Measurements from ENCODE around the gene LRRC49.
"Not testable (repeated sequence)": the region's sequence is repeated elsewhere in the genome, so short reads cannot be mapped to it uniquely, and the experiment has no call there.

Gene LRRC49

DNA sequence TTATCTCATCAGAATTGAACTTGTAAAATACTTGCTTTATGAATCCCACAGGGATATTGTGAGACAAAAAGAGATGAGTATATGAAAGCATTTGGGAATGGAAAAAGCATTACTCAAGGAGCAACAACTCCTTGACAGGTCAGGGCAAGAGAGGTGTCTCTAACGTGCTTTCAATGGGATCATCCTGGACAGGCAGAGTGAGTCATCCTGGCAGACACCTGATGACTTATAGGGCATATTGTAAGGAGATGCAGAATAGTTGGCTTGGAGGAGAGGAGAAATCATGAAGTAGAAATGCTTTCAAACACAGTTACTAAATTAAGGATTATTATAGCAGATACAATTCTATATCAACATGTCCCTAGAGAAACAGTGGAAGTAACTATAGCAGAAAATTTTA is 150.7 kb downstream of the LRRC49 start:
- no peak for TF ChIP-seq ZNF8 (CRISPR knock-in tag; IDR thresholded peaks at IDR 0.05)
- no peak for TF ChIP-seq CSDC2 (CRISPR knock-in tag; IDR thresholded peaks at IDR 0.05)
- TF ChIP-seq ARNTL (CRISPR knock-in tag; IDR thresholded peaks at IDR 0.05; ENCODE audit: borderline replicate concordance, low read depth): no peak
- TF ChIP-seq TCF4 (CRISPR knock-in tag; IDR thresholded peaks at IDR 0.05; ENCODE audit: borderline replicate concordance): no peak
- TF ChIP-seq, protein P1, sequence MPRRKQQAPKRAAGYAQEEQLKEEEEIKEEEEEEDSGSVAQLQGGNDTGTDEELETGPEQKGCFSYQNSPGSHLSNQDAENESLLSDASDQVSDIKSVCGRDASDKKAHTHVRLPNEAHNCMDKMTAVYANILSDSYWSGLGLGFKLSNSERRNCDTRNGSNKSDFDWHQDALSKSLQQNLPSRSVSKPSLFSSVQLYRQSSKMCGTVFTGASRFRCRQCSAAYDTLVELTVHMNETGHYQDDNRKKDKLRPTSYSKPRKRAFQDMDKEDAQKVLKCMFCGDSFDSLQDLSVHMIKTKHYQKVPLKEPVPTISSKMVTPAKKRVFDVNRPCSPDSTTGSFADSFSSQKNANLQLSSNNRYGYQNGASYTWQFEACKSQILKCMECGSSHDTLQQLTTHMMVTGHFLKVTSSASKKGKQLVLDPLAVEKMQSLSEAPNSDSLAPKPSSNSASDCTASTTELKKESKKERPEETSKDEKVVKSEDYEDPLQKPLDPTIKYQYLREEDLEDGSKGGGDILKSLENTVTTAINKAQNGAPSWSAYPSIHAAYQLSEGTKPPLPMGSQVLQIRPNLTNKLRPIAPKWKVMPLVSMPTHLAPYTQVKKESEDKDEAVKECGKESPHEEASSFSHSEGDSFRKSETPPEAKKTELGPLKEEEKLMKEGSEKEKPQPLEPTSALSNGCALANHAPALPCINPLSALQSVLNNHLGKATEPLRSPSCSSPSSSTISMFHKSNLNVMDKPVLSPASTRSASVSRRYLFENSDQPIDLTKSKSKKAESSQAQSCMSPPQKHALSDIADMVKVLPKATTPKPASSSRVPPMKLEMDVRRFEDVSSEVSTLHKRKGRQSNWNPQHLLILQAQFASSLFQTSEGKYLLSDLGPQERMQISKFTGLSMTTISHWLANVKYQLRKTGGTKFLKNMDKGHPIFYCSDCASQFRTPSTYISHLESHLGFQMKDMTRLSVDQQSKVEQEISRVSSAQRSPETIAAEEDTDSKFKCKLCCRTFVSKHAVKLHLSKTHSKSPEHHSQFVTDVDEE (CRISPR knock-in tag; IDR thresholded peaks at IDR 0.05): no peak
- TF ChIP-seq POU6F1 (CRISPR knock-in tag; IDR thresholded peaks at IDR 0.05; ENCODE audit: borderline replicate concordance, low read depth): no peak
- no peak for TF ChIP-seq OSR1 (CRISPR knock-in tag; IDR thresholded peaks at IDR 0.05)
- no peak for TF ChIP-seq ZC3H10 (CRISPR knock-in tag; IDR thresholded peaks at IDR 0.05)
- TF ChIP-seq ZFP30 (CRISPR knock-in tag; IDR thresholded peaks at IDR 0.05): no peak
- TF ChIP-seq ISL1 (CRISPR knock-in tag; IDR thresholded peaks at IDR 0.05): 0 out of 2 replicates have a peak, but pooled peaks have one; percentile 17
- no peak for TF ChIP-seq GLIS3 (CRISPR knock-in tag; IDR thresholded peaks at IDR 0.05)
- TF ChIP-seq PPARA (CRISPR knock-in tag; IDR thresholded peaks at IDR 0.05; ENCODE audit: borderline replicate concordance): no peak
- no peak for TF ChIP-seq BACH2 (CRISPR knock-in tag; IDR thresholded peaks at IDR 0.05; ENCODE audit: borderline replicate concordance)
- no peak for TF ChIP-seq CSRNP3 (CRISPR knock-in tag; IDR thresholded peaks at IDR 0.05)
- TF ChIP-seq ZNF70 (CRISPR knock-in tag; IDR thresholded peaks at IDR 0.05): peak; percentile 58; the same call in 1 of the 2 replicates
- no peak for TF ChIP-seq ZFP3 (CRISPR knock-in tag; IDR thresholded peaks at IDR 0.05)
- no peak for TF ChIP-seq PATZ1 (CRISPR knock-in tag; IDR thresholded peaks at IDR 0.05; ENCODE audit: borderline replicate concordance)
- peak; percentile 23; the same call in 1 of the 2 replicates for TF ChIP-seq TOX (CRISPR knock-in tag; IDR thresholded peaks at IDR 0.05; ENCODE audit: borderline replicate concordance)
- TF ChIP-seq, protein P2, sequence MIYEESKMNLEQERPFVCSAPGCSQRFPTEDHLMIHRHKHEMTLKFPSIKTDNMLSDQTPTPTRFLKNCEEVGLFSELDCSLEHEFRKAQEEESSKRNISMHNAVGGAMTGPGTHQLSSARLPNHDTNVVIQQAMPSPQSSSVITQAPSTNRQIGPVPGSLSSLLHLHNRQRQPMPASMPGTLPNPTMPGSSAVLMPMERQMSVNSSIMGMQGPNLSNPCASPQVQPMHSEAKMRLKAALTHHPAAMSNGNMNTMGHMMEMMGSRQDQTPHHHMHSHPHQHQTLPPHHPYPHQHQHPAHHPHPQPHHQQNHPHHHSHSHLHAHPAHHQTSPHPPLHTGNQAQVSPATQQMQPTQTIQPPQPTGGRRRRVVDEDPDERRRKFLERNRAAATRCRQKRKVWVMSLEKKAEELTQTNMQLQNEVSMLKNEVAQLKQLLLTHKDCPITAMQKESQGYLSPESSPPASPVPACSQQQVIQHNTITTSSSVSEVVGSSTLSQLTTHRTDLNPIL (CRISPR knock-in tag; IDR thresholded peaks at IDR 0.05; ENCODE audit: low read depth): no peak
- ATAC-seq: peak; percentile 86

- peak; percentile 60 for ATAC-seq
- TF ChIP-seq CSRNP3 (CRISPR knock-in tag; IDR thresholded peaks at IDR 0.05) (no peak), ZFP3 (CRISPR knock-in tag; IDR thresholded peaks at IDR 0.05) (peak; percentile 84)
Observed at GRCh38 chr15:71044006-71044405, 151.4 kb downstream of the LRRC49 start.

DNA sequence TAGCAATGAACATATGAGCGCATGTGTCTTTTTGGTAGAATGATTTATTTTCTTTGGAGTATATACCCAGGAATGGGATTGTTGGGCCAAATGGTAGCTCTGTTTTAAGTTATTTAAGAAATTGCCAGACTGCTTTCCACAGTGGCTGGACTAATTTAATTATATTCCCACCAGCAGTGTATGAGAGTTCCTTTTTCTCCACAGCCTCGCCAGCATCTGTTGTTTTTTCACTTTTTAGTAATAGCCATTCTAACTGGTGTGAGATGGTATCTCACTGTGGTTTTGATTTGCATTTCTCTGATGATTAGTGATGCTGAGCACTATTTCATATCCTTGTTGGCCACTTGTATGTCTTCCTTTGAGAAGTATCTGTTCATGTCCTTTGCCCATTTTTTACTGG is 153.5 kb downstream of the LRRC49 start:
- ATAC-seq: not testable (repeated sequence)
